ENCODE results near the gene WNT9B.

Gene WNT9B, protein sequence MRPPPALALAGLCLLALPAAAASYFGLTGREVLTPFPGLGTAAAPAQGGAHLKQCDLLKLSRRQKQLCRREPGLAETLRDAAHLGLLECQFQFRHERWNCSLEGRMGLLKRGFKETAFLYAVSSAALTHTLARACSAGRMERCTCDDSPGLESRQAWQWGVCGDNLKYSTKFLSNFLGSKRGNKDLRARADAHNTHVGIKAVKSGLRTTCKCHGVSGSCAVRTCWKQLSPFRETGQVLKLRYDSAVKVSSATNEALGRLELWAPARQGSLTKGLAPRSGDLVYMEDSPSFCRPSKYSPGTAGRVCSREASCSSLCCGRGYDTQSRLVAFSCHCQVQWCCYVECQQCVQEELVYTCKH

DNA sequence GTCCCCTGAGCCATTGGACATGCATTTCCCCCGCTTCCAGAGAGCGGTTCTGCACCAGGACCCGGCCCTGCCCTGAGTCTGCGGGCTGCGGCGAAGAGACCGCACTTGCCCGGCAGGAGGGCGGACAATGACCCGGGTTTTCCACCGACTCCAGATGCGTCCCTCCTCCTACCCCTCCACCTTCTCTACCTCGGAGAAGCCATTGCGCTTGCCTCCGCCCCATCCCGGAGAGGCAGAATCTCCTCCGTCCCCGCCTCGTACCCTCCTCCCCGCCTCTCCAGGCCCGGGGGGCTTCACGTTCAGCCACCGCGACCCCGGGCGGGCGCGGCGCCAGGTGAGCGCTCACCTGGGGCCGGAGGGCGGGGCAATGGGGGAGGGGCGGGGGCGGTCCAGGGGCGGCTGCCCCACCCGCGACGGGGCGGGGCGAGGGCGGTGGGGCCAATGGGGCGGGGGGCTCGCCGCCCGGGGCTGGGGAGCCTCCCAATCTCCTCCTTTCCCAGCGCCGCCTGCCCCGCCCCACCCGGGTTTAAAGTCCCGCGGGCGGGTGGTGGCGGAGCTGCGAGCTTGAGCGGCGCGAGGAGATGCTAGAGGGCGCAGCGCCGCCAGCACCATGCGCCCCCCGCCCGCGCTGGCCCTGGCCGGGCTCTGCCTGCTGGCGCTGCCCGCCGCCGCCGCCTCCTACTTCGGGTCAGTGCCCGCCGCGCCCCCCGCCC is at the start of gene WNT9B:
Gene WNT9B (plus strand): TSS at position 555 of the 713 bp plus-strand sequence. CDS start 56 bp downstream, at position 611.
- no peak for DNase-seq (ENCODE audit: low read depth in 2 of 2, low spot score in 1 of 2)

DNA sequence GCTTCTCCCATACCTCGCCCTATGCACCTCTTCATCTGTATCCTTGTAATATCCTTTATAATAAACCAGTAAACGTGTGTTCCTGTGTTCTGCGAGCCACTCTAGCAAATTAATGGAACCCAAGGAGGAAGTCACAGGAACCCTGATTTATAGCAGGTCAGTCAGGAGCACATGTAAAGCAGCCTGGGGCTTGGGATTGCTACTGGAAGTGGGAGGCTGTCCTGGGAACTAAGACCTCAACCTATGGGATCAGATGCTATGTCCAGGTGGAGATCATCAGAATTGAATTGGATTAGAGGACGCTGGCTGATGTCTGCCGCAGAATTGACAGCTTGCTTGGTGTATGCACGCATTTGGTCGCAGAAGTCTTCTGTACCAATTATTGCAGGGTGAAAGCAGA is 48.6 kb upstream of the WNT9B start:
- DNase-seq (ENCODE audit: low read depth in 2 of 2, low spot score in 1 of 2): no peak

DNA sequence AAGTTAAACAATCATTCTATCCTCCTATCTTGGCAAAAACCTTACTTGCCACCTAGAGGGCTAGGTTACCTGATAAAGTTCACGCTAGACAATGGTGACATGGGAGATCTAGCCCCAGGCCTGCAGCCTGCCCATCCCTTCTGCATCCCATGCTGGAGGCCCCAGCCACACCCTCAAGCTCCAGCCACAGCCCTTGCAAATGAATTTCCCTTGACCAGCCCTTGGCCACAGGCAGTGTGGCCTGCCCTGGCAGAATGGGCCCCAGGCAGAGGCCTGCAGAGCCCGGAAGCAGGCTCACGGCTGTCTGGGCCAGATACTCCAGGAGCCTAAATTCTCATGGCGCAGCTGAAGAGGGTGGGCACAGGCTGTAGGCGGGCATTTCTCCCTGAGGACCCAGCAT is 47.8 kb upstream of the WNT9B start:
- DNase-seq (ENCODE audit: low read depth in 2 of 2, low spot score in 1 of 2): no peak

DNA sequence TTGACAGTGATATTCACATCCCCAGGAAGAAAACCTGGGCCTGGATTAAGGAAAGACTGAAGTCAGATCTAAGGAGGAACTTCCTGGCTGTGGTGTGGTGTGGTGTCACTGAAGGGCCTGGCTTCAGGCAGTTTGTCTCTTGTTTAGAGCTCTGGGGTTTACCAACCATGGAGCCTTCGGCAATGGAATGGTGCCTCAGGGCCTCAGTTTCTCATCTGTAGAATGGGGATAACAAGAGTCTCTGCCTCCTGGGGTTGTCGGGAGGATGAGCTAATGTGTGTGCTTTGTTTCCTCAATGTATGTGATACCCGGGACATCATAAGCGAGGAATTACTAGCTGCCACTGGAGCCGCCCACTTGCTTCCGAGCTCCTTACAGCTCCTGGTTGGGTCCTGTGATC is 45.6 kb upstream of the WNT9B start:
- no peak for DNase-seq (ENCODE audit: low read depth in 2 of 2, low spot score in 1 of 2)

DNA sequence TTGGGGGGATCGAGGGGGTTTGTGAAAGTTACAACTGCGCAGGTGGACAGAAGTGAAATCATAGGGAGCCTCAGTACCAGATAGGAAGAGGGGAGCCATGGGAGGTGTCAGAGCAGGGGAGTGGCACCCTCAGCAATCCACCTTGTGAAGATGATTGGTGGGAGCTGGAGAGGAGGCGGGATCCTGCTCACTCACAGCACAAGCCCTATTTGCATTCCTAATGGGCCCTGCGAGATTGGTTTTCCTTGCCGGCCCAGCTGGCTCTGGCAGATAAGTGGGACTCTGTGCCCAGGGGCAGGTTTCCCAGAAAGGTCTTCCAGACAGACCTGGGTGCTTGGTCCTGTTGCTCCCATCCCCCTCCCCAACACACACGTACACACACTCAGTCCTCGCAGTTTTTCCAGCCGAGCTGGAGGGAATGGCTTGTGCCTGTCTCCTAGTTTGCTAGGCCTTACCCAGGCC is 42.2 kb upstream of the WNT9B start:
- DNase-seq (ENCODE audit: low read depth in 2 of 2, low spot score in 1 of 2): no peak

DNA sequence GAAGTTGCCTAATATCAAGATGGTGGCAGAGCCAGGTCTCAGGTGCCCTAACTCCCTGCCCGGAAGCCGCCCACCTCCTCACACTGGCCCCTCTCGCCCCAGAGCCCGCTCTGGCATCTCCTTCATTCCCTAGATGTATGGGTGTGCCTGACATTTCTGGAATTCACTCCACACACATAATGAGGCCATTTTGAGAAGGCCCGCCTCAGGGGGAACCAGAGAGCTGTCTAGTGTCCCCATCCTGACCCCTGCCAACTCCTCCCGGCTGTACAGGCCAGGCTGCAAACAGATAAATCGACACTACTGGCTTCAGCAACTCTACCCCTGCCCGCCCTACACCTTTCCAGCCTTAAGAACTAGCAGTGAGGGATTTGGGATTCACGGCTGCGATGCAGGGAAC is 40.5 kb upstream of the WNT9B start:
- DNase-seq (ENCODE audit: low read depth in 2 of 2, low spot score in 1 of 2): no peak

DNA sequence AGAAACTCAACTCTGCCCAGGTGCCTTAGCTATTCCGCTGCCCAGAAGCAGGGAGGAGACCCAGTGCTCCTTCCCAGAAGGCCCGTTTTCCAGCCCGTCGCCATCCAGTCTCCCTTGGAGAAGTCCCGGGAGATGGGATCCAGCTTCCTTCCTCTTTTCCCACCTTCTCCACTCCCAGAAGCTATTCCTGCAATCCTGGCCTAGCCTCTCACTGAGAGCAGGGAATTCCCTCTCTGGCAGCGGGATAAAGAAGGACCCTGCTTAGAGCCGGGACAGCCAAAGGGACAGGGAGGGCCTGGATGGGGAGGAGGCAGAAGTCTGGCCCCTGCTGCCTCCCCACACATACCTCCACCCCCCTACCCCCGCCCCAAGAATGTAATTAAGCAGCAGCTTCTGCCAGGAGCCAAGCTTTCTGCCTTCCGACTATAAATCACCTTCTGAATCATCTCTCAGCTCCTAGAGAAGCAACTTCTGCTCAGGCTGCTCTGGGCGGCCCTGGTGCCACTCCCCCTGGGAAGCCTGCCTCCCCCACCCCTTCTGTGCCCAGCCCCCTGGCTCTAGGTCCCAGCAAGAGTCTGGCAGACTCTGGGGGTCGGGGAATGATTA is 39.3 kb upstream of the WNT9B start:
- no peak for DNase-seq (ENCODE audit: low read depth in 2 of 2, low spot score in 1 of 2)

DNA sequence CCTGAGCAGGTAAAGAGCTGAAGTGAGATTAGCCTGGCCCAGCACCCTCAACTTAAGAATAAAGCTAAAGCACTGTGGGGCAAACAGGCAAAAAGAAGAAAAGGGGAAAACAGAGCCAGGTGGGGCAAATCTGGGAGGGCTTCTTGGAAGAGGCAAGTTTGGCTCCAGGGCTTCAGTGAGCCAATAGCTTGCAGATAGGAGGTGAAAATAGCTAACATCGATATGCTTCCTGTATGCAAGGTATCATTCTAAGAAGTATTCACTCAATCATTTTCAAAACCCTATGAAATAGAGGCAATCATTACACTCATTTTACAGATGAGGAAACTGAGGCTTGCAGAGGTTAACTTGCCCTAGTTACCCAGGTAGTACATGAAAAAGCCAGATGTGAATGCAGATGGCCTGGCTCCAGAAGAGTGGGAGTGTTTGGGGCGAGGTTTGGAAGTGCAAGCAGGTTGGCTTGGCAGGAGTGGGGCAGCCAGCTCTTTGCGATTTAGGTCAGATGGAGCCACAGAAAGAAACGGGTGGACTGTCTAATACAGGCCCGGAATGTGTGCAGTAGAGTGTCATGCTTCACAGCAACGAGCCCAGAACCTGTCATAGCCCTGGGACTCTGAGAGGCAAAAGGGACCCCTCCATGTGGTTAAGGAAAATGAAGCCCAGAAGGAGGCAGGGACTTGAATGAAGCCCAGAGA is 38.6 kb upstream of the WNT9B start:
- DNase-seq (ENCODE audit: low read depth in 2 of 2, low spot score in 1 of 2): no peak

DNA sequence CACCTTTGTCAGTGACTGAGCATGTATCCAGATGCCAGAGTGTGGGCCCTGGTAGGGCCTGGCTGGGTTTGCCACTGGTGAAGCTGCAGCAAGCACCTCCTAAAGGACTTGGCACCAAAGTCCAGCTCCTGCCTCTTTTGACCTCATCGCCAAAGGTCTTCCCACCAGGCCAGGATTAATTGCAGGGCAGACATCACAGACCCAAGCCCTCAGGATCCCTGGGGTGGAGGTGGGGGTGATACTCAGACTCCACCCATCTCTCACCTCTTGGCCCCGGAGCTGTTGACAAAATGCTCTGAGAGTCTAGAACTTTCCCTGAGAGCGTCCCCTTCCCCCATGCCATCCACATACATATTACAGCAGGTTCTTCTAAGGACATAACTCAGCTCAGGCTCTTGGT is 37.5 kb upstream of the WNT9B start:
- DNase-seq (ENCODE audit: low read depth in 2 of 2, low spot score in 1 of 2): no peak

DNA sequence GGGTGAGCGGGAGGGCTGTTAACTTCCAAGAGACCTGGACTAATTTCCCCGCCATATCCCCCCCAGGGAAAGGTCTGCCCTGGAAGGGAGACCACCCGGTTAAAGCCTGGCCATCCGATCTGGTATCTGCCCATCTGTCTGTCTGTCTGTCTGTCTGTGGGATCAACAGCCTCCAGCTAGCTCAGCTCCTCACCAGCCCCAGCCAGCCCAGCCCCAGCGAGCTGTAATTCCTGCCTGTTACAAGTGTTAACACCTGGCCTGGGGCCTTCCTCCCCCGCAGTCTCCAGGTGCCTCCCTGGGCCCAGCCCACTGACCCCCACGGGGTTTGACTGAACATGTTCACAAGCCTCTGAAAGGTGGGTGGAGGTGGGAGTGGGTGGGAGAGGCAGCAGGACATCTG is 36.9 kb upstream of the WNT9B start:
- DNase-seq (ENCODE audit: low read depth in 2 of 2, low spot score in 1 of 2): no peak

DNA sequence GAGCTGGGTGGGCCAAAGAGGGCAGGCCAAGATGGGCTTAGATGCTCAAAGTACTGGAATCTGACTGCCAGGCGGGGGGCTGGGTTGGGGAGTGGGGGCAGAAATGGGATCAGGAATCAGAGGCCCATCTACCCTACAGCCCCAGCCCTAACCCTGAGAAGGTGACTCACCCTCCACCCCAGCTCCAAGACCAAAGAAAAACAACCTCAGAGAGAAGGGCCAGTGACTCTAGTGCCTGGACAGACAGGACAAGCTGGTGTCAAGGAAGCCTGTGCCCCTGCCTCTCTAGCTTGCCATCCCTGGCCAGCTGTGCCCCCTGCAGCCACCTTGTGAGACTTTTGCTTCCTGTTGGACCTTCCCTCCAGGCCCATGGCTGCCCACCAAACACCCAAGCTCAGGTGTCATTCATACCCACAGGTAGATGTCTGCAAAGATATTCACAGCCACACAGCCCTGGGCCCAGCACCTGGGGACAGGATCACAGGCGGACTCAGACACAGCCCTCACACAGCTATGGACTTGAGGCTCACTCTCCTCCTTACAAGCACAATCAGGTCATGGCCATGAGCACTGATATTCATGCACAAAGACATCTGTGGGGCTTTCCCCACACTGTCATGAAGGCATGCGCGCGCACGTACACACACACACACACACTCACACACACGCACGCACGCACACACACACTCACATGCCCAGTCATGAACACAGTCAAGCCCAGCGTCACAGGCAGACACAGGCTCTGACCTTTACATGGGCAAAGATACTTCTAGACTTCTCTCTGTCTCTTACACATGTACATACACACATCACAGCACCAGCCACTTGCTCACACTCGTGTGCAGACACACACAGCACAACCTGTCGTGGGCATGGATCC is 35.7 kb upstream of the WNT9B start:
- DNase-seq (ENCODE audit: low read depth in 2 of 2, low spot score in 1 of 2): no peak

DNA sequence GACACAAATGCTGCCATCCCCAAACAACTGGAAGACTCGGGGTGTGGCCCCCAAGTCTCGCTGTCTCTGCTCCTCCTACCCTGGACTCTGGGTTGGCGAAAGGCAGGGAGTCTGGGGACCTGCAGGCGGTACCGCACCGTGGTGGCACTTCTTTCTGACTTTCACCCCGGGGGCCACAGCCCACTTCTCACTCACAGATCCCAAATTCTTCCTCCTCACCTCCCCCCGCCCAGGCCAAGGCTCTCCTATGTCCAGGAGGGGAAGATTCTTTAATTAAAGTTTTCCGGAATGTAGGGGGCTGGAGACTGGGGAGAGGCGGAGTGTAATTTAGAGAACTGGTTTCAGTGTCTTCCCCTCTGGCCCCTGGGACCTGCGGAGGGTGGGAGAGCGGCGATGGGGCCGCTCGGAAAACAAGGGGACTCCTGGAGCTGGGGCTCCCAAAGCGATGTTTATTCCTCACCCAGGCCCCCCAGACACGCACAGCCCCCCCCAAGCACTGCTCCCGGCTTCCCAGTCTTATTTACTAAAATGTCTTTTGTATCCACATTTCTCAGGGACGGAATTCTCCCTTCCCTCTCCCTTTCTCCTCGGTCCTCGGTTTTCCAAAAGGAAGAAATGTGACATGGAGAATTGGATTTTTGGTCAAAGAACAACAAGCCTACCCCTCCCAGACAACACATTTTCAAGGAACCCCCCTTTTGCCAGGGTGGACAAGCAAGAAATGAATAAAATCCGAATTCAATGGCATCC is 34.1 kb upstream of the WNT9B start:
- DNase-seq (ENCODE audit: low read depth in 2 of 2, low spot score in 1 of 2): no peak

DNA sequence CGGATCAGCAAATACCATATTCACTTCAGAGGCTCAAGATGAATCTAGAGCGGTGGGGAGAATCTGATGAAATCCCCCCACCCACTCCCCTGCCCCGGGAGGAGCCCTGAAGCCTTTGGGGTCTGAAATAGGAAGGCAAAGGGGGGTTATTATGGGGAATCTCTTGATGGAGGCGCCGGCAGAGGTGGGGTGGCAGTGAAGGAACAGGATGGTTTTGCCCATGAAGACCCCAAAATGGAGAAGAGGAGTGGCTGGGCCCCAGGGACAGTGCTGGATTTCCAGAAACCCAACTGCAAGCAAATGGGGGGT is 33.5 kb upstream of the WNT9B start:
- no peak for DNase-seq (ENCODE audit: low read depth in 2 of 2, low spot score in 1 of 2)

DNA sequence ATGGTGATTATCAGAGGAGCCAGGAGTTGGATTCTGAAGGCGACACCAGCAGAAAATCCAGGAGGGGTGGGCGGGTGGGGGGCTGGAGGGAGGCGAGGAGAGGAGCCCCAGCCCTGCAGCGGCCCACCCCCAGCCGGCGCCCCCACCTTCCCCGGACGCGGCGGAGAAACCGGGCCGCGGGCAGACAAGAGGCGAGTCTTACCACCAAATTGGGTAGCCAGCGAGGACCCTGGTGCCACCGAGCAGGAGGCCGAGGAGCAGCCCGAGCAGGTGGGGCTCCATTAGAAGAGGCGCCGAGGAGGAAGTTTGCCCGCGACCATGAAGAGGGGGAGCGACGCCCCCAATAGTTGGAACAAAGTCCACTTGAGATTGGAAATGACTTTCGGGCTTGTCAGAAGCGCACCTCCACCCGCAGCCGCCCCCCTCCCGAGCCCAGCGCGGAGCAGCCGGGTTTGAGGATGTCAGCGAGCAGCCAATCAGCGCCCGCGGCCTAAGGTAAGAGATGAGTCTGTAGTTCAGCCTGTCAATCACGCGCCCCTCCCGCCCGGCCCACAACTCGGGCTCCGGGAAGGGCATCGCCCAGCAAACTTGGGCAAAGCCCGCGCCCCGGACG is 33.0 kb upstream of the WNT9B start, which contains the start of gene WNT3:
Gene WNT3 (minus strand): TSS at position 377 of the 613 bp plus-strand sequence. CDS start 95 bp downstream, at position 282.
- DNase-seq (ENCODE audit: low read depth in 2 of 2, low spot score in 1 of 2): peak in 1 of 2 donors; percentile 17

DNA sequence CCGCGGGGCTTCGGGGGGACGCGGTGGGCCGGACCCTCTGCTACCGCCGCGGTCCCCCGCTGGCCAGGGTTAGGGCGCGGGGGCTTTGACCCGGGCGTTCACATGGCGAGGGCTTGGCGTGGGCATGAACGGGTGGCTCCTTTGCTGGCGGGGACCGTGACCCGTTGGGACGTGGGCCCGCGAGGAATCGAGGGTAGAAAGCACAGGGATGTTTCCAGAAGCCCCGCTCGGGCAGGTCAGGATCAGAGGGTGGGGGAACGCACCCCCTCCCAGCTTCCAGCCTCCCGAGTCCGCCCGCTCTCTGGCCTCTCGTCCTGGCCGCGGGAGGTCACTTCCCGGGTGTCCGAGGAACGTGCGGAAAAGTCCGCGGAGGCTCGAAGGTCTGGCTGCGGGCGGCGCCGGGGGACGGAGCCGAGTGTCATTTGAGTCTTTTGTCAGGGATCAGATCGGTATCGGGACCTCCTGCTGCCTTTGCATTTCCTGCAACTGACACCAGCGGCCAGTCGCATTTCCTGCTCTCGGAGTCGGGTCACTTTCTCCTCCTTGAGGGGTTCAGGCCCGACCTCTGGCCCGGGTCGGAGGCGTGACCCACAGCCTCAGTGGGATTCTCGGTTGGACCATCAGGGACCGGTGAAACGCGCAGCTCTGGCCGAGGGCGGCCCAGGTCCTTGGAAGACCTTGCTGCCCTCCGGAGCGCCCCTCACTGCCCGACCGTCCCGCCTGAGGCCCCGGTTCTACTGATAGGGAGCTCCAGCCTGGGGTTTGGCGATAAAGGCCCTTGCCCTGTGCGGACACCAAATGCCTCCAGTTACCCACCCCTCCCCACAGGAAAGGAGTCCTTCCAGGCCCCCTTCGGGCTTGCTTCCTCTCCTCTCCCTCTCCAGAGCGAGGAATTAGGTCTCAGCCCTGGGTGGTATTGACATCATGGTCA is 32.2 kb upstream of the WNT9B start:
- DNase-seq (ENCODE audit: low read depth in 2 of 2, low spot score in 1 of 2): no peak

DNA sequence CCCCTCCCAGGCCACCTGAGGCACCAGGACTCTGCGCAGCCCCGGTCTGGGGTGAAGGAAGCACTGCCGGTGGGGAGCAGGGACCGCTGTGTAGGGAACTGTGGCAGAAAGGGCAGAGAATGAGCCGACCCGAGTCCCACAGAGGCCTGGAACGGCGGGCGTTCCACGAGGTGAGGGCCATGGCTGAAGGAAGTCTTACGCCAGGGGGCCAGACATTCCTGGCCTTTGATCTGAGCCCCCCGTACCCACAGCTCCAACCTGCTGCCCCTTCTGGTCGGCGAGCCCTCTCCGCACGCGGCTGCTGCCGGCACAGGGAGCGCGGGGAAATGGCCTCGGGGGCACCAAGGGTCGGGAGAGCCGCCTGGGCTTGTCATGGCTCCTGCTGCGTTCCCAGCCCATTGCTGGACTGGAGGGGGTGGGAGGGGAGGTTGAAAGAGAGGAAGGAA is 31.5 kb upstream of the WNT9B start:
- DNase-seq (ENCODE audit: low read depth in 2 of 2, low spot score in 1 of 2): no peak

DNA sequence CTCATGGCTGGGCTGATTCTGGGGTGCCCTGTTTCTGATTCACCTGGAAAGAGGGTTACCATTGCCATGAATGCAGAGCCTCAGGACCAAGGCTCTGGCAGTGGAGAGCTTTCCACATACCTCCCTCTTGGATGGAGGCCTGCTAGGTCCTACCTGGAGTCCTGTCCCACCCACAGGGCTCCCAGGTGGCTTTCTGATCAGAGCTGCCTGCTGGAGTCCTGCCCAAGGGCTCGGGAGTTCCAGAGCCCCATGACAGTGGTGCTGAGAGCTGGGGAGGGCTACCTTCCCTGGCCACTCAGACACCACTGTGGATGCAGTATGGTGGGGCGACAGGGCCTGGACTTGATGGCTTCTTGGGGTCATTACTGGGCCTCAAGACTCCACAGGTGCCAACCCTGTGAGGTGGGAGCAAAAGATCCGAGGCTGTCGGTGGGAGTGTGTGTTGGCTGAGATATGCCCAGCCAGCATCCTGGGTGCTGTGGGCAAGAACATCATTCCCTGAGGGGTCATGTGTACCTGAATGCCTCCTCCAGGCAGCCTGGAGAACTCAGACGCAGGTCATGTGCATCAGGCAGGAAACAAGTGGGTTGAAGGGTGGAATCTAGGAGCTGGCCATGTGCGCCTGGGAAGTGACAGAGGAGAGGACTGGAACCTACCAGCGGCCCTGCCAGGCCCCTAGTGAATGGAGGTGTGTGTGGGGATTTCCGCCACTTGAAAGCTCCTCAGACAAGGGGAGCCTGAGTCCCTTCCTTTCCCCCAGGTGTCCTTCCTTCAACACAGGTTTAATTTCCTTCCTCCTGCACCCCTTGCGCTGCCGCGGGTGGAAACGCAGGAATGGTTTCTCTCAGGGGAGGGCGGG is 30.6 kb upstream of the WNT9B start:
- DNase-seq (ENCODE audit: low read depth in 2 of 2, low spot score in 1 of 2): no peak
